Activated effector memory CD4-positive, alpha-beta T cell treated with anti-CD3 and anti-CD28 coated beads, Interleukin-2, amount 50 U/mL, for 16 hours (primary cell): Measurements from ENCODE around the gene PREX1.
"Not testable (repeated sequence)": the region's sequence is repeated elsewhere in the genome, so short reads cannot be mapped to it uniquely, and the experiment has no call there.

Experiments
- DNase-seq: peaks from one replicate; pipeline ENCODE4 v3.0.0-alpha.2; 2020

Gene PREX1

DNA sequence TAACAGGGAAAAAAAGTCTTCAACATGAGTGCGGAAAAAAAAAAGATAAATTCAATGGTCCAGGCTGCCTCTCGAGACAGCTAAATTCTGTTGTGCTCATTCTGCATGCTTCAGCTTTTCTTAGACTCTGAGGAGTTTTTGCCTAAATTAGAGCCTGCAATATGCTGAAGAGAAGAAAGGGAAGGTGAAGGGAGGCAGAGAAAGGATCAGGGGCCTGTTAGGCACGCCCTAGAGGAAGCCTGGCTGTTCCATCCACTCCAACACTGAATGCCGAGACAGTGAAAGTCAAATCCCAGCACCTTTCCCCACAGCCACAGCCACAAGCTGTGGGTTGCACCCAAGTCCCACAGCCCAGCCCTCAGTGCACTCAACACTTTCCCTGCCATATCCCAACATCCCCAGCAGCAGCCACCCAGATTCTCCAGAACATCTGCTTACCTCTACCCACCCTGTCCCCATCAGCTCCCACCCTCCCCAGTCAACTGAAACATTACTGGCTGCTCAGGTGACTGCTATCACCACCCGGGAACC lies 37.3 kb downstream of the PREX1 start:
- DNase-seq, result no peak

DNA sequence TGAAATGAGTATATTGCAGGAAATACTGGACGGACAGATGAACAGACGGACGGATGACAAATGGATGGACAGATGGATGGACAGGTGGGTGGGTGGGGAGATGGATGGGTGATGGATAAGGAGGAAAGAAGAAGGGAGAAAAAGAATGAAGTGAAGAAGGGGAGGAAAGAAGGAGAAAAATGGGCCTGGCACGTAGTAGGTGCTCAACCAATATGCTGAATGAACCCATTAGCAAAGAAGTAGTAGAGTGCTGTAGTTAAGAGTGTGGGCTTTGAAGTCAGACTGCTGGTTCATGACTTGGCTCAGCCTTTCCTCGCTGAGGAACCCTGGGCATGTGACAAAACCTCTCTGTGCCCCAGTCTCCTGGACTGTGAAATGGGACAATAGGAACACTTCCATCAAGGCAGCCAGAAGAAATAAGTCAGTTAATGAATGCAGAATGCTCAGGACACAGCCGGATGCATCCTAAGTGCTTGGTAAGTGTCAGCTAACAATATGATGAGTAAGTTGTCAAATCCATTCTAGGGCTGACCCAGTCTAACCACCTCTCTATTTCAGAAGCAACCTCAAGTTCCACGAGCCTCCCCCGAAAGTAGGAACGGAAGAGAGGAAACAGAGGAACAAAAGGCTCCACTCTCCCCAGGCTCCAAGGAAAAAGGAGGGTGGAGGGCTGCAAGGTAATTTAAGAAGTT lies 37.9 kb downstream of the PREX1 start:
- no peak for DNase-seq

DNA sequence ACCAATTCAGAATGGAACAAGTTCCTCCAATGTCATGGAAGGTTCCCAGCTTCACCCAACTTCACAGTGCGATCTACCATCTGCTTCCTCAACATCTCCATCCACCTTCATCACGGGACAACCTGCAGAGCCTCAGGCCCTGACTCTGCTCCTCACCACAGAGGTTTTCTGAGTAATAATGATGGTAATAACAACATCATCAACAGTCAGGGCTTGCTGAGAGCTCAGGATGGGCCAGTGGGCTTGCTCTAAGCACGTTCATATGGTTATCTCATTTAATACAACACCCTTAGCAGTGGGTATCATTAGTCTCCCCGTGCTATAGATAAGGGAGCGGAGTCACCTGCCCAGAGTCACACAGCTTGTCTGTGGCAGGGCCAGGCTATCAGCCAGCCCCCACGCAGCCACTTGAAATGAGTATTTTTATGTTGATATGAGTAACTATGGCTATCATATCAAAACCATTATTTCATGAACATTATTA lies 38.6 kb downstream of the PREX1 start:
- peak; percentile 74 for DNase-seq

DNA sequence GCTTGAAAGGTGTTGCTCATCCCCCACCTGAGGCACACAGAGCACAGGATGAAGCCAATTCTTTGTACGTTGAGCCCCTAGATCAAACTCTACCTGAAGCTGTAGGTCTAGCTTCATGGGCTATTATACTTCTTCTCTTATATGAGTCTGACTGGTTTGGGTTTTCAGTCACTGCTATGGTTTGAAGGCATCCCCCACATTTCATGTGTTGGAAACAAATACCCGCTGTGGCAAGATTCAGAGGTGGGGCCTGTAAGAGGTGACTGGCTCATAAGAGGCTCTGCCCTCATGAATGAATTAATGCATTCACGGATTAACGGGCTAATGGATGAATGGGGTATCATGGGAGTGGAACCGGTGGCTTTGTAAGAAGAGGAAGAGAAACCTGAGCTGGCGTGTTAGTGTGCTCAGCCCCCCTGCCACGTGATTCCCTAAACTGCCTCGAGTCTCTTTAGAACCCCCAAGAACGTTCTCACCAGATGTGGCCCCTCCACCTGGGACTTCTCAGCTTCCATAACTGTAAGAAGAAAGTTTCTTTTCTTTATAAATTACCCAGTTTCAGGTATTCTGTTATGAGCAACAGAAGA lies 39.2 kb downstream of the PREX1 start:
- DNase-seq, result no peak

DNA sequence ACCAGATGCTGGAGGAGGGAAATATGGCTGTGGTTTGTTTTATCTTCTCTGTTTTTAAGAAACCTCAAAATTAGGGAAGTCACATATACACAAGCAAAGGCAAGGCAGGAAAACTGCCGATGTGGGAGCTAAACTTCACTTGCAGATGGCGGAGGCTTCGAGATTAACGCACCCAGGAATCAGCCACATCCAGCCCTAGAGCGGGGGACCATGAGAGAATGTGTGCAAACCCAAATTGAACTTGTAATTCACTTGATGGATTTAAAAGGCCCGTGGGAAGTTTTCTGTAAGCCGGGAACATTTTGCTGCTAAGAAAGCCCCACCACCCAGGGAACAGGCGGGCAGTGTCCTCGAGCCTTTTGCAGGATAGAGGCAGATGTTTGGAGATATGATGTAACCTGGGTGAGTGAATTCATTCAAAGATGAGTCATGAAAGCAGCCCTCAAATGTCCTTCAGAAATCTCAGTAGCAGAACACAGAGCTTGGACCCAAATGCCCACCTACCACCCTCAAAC lies 39.9 kb downstream of the PREX1 start:
- DNase-seq, result no peak

DNA sequence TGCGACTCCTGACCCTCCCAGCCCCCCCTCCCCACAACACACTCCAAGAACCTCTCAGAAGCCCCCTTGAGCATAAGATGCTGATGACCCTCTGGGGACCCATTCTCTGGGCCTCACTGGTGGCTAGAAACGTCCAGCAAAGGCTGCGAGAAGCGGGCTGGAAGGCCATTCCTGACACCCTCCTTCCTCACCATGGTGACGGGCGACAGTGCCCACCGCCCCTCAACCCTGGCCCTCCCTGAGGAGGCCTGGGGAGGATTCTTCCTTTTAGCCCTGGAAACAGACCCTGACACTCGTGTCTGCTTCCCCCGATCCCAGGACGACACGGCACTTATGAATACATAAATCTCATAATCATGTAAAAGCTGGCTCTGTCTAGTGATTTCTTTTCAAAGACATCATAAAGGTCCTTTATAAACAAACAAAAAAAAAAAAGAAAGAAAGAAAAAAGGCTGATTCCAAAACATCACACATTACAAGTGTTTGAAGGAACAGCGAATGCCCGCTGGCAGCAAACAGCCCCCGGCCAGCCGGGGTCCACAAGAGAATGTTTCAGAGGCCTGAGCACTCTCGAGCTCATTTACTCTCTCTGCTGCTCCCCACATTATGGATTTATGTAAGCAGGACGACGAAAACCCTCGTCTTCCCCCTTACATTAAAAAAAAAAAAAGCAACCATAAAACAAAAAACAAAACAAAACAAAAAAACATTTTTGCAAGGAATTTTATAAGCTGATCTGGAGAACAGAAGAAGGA lies 40.7 kb downstream of the PREX1 start:
- DNase-seq, result no peak

DNA sequence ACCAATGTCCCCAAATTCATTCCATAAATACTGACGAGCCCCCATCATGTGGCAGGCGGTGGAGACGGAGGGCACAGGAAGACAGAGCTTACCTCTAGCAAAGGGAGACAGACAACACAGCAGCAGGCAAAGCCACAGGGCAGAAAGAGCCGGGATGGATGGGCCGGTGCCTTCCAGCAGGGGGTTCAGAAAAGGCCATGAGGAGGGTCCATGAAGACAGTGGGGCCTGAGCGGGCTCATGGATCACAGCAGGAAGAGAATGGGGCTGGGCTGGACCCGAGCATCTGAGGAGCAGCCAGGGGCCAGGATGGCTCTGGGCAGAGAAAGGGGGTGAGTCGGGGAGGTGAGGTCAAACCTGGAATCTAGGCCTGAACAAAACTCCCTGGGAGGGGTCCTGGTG lies 42.0 kb downstream of the PREX1 start:
- DNase-seq, result no peak

DNA sequence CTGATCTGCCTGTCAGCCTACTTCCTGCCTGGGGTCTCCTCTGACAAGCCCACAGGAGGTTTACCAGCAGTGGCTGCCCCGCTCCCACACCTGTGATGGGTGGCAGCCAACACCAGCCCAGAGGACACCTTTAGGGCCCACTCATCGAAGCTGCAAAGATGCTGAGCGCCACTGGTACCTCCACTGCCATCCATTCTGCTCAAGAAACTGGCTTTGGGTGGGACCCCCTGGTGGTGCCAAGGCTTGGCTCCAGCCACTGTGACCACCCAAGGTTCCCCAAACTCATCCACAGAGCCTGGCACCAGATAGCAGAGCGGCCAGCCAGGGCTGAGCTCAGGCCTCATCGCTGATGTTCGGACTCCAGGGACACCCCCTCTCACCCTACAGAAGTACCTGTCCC lies 42.5 kb downstream of the PREX1 start:
- DNase-seq, result no peak

DNA sequence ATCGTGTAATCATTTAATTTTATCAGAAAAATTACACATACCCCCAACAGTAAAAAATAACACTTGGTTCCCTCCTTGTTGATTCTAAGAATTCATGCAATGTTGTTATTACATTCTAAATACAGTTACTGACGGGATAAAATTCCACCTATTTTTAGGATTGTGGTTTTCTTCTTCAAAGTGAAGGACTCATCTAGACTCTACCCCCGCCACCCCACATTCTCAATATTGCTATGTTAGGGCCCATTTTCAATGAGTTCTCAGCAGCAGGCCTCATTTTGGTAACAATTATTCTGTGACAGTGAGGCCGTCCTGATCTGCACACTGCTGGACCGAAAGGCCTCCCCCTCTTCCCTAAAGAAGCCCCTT lies 43.5 kb downstream of the PREX1 start:
- no peak for DNase-seq

DNA sequence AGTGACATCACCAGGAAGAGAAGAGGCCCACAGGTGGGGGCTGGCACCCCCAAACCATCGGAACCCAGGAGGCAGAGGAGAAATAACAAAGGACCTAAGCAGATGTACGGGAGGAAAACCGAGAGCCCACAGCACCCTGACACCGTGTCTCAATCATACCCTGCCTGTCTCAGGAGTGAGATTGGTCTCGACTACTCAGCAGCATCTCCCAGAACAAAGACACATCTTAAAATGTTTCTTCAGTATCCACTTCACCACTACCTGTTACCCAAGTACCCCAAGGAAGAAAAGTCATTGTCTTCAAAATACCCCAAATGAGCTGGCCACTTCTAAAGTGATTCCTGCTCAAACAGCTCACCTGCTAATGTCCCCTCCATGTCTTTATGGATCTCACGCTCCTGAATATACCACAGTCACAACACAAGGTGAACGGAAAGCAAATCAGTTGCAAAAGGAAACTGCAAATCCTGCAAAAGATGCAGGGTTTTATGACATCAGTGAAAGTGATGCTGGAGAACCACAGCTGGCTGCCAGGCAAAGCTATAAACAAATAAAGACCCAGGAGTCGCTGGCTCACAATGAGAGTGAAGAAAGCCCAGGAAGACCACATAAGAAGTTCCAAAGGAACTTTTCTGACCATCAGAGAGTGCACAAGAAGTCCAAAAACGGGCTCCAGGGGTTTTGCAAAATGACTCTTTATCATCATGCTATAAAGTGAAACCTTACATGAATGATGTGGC lies 44.1 kb downstream of the PREX1 start:
- peak; percentile 71 for DNase-seq

DNA sequence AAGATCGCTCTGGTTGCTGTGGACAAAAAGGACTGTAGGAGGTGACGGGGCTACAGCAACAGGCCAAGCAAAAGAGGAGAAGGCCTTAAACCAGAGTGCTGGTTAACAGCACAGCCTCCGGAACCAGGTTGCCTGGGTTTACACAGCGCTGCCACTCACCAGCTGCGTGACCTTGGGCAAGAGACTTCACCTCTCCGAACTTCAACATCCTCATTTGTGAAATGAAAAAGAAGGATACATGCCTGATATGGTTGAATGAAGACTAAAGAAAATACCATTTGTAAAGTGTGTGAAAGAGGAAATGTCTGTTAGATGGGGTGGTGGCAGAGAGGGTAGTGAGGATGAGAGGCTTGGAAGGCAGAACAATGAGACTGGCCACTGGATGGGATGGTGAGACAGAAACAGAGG lies 44.9 kb downstream of the PREX1 start:
- DNase-seq, result no peak

DNA sequence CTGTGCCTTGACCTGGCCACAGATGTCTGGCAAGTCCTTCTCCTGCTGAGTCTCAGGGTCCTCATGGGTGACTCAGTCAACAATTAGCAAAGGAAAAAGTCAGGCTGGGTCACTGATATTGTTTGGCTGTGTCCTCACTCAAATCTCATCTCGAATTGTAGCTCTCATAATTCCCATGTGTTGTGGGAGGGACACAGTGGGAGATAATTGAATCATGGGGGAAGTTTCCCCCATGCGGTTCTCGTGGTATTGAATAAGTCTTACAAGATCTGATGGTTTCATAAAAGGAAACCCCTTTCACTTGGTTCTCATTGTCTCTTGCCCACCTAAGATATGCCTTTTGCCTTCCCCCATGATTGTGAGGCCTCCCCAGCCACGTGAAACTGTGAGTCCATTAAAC lies 45.7 kb downstream of the PREX1 start:
- DNase-seq, result no peak

DNA sequence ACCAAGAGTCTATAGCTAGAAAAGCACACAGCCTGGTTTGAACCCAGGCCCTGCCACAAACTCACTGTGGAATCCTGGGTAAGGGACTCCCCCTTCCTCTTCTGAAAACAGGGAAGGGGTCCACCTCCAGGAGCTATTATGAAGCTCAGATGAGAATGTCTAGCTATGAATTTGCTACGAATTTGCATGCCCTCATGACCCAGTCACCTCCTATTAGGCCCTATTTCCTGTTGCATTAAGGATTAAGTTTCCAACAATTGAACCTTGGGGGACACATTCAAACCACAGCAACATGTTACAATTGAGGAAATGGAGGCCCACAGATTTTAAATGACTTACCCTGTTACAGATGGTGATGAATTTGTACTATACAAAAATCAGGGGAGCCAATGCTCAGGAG lies 46.2 kb downstream of the PREX1 start:
- no peak for DNase-seq

DNA sequence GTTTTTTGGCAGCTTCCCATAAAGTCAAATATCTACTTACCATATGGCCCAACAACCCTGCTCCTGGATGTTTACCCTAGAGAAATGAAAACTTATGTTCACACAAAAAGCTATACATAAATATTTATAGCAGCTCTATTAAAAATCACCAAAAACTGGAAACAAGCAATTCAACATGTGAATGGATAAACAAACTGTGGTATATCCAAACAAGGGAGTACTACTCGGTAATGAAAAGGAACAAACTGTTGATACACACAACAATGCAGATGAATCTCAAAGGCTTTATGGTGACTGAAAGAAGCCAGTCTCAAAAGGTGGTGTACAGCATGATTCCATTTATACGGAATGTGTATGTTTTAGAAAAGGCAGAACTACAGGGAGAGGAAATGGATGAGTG lies 48.4 kb downstream of the PREX1 start:
- DNase-seq, result no peak

DNA sequence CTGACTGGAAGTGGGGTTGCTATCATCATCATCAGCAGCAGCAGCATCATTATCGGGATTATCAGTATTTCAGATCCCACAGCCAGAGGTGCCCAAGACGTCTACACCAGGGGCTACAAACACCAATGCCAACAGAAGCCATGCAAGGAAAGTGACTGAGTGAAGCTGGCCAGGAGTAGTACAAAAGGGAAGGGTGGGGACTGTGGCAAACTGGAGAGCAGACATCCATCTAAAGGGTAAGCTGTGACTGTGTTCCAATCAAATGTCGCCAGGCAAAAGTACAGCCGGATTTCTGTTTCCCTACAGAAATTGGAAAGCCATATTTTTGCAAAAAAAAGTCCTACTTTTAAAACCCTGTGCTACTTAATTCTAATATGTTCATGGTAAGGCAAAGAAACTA lies 50.0 kb downstream of the PREX1 start:
- DNase-seq, result no peak

DNA sequence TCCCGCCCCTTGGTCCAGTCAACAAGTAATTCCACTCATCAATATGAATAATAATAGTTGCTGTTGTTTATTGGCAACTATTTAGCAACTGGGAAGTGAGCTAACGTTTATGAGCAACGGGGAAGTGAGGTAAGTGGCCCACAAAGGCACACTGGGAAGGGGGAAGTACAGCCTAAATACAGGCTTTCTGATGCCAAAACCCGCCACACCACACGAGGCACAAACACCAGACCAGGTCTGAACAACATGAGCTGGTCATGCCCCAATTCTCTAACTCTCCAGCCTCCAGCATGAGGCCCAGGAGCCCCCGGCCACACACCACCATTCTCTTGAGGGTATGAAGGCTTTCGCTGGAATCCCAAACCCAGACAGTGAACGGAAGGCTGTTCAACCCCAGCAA lies 50.8 kb downstream of the PREX1 start:
- no peak for DNase-seq

DNA sequence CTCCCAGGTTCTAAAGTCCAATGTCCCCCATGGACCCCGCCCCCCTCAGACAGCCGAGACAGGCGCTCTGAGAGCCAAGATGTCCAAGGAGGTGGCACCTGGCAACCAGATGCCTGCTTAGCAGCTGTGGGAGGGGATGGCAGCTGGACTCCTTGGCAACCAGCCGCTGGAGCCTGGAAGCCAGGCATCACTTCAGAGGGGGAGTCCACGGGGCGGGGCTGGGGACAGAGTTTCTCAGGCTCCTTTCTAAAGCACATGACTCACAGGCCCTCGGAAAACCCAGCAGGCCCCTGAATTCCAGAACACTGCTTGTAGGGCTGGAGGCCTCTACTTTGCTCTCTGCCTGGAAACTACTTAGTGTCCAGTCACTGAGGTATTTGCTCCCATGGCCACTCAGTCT lies 51.5 kb downstream of the PREX1 start:
- DNase-seq, result no peak

DNA sequence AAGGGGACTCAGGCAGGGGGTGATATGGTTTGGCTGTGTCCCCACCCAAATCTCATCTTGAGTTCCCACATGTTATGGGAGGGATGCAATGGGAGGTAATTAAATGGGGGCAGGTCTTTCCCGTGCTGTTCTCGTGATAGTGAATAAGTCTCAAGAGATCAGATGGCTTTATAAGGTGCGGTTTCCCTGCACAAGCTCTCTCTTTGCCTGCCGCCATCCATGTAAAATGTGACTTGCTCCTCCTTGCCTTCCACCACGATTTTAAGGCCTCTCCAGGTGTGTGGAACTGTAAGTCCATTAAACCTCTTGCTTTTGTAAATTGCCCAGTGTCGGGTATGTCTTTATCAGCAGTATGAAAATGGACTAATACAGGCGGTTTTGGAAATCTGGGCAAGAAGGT lies 52.3 kb downstream of the PREX1 start:
- not testable (repeated sequence) for DNase-seq

DNA sequence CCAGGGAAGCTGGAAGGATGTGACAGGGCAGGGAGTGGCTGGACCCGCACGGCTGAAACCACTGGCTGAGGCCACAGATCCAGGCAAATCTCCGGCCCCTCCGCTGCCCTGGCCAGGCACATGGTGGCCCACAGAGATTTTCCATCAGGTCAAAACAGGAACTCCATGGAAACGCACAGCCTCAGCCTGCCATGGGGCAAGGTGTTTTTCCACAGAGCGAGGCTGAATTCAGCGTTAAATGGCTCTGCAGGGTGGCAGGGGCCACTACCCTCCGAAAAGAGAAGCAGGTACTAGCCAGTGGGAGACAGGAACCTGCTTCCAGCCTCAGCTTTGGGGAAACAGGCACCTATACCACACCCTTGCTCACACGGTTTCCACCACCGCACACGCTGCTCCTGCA lies 53.1 kb downstream of the PREX1 start:
- DNase-seq, result no peak

DNA sequence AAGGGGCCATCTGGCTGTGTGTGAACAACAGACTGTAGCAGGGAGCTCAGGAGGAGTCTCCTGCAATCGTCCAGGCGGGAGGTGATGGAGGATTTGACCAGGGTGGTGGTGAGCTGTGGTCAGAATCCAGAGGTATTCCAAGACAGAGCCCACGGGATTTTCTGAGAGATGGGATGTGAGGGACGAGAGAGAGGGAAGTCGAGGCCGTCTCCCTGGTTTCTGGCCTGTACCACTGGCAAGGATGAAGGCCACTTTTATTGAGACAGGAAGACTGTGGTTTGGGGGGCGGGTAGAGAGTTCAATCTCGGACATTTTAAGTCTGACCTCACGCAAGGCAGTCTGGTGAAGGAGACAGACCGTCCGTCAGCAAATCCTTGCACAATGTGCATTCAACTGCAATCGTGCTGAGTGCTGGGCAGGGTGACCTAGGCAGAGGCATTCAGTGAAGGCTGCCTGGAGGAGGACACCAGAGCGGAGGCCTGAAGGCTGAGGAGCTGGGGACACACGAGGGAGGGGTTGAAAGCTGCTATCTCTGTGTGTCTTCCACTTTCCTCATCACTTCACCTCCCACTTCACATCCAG lies 53.9 kb downstream of the PREX1 start:
- DNase-seq, result no peak

DNA sequence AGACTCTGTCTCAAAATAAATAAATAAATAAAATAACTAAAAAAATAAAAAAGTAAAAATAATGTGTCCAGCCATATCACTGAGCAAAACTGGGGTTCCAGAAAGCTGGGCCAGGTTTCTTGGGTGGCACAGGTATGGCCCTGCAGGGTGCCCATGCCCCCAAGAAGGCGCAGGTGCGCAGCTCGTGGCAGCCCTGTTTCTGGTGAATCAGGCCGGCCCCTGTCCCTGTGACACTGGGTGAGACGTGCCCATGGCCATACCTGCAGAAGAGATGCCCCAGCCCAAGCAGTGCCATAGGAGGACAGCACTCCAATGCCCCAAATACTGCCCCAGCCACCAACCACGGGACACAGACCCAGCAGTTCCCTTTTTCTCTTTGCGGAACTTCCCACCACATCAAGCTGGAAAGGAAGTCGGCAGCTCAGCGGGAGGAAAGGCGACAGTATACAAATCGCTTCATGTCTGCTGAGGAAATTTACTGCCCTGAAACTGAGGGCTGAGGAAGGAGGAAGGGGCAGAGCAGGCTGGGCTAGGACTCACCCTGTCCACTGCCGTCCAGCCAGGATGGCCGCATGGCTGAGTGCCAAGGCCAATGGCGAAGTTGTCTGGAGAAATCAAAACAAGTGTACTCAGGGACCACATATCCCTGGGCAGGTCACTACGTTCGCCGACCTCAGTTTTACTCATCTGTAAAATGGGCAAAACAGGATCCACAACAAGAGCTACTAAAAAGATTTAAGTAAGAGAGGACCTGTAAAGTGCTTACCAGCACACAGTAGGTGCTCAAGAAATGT lies 55.4 kb downstream of the PREX1 start:
- DNase-seq, result no peak

DNA sequence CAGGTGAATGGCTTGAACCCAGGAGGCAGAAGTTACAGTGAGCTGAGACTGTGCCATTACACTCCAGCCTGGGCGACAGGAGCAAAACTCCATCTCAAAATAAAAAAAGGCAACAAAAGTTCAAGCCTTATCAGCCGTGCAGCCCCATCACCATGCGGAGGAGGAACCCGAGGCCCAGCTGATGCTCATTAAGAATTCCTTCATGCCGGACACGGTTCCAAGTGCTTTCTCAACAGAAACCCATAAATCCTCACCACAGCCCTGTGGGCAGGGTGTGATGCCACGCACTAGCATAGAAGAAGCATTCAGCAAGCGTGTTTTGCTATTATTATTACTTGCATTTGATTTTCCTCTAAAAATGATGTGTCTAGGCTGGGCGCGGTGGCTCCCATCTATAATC lies 56.3 kb downstream of the PREX1 start:
- no peak for DNase-seq
